CD4-positive, alpha-beta T cell (primary cell): Measurements from ENCODE around the gene MRPL43. TPM values are rescaled to one million over a fixed set of nuclear protein-coding genes. Genes with fewer than 3 reads are reported as not detected.

Experiments used
- ATAC-seq: fragments of 200-7000 bp; cut with Tn5 transposase; one replicate; pipeline ENCODE4 v1.10.0; 2022; ENCODE audit warnings: mild to moderate bottlenecking; ENCODE audit not compliant: poor library complexity
- CTCF ChIA-PET: fragments of 350-600 bp; sonication (Branson Sonifier 250); formaldehyde crosslinking; loops from one replicate; lab custom pipeline; 2021; ENCODE audit warnings: antibody characterized with exemption, inconsistent platforms; lab: Charles Lee
- POLR2A ChIA-PET: fragments of 350-600 bp; sonication (Branson Sonifier 250); formaldehyde crosslinking; loops from one replicate; lab custom pipeline; 2021; ENCODE audit warnings: antibody characterized with exemption, inconsistent platforms; lab: Charles Lee
- DNase-seq, 14 experiments: peaks; one replicate each; pipeline ENCODE4 v3.0.0-alpha.2; 2013 to 2020; ENCODE audit warnings: mixed read lengths in 2 of 14
- H3K27ac ChIP-seq, 2 donors: one replicate each; pipeline versions ENCODE4 v1.5.1 to v1.7.0; 2013; ENCODE audit warnings: low read length in 2 of 2, low read depth in 1 of 2, mild to moderate bottlenecking in 1 of 2
- H3K27me3 ChIP-seq, 2 experiments: 1 replicate in 1 of 2; 2 replicates in 1 of 2; pipeline versions ENCODE4 v1.6.1 to v1.7.0; 2013; ENCODE audit warnings: low read length in 2 of 2, control low read depth in 1 of 2, mild to moderate bottlenecking in 1 of 2, moderate library complexity in 1 of 2; ENCODE audit not compliant: insufficient read depth in 2 of 2, control insufficient read depth in 1 of 2
- H3K36me3 ChIP-seq: one replicate; pipeline ENCODE4 v1.6.1; 2013; ENCODE audit warnings: low read length, control low read depth; ENCODE audit not compliant: insufficient read depth
- H3K4me1 ChIP-seq: one replicate; pipeline ENCODE4 v1.6.1; 2013; ENCODE audit warnings: low read length, control low read depth; ENCODE audit not compliant: insufficient read depth
- H3K4me3 ChIP-seq: one replicate; pipeline ENCODE4 v1.5.1; 2013; ENCODE audit warnings: mild to moderate bottlenecking, low read length, moderate library complexity
- H3K9me3 ChIP-seq, 2 experiments: 1 replicate in 1 of 2; 2 replicates in 1 of 2; pipeline versions ENCODE4 v1.6.1 to v1.7.0; 2013; ENCODE audit warnings: low read length in 2 of 2, mild to moderate bottlenecking in 2 of 2, control low read depth in 1 of 2, moderate library complexity in 1 of 2; ENCODE audit not compliant: control insufficient read depth in 1 of 2, insufficient read depth in 1 of 2
- H3K27ac Mint-ChIP-seq: one replicate; pipeline ENCODE4 v1.8.0; 2020; ENCODE audit warnings: mixed read lengths
- H3K27me3 Mint-ChIP-seq: one replicate; pipeline ENCODE4 v1.8.0; 2021; ENCODE audit warnings: mixed read lengths
- H3K36me3 Mint-ChIP-seq: one replicate; pipeline ENCODE4 v1.8.0; 2021; ENCODE audit warnings: low read depth, mixed read lengths
- H3K4me1 Mint-ChIP-seq: one replicate; pipeline ENCODE4 v1.8.0; 2021; ENCODE audit warnings: low read depth, mixed read lengths
- H3K4me3 Mint-ChIP-seq: one replicate; pipeline ENCODE4 v1.8.0; 2020; ENCODE audit warnings: mild to moderate bottlenecking, mixed read lengths
- H3K9me3 Mint-ChIP-seq: one replicate; pipeline ENCODE4 v1.8.0; 2020; ENCODE audit warnings: mixed read lengths
- CTCF ChIP-seq: fragments of 200-600 bp; IDR thresholded peaks from one replicate; pipeline ENCODE4 v1.8.0; 2022; ENCODE audit warnings: antibody characterized with exemption, mild to moderate bottlenecking
- intact Hi-C, 2 experiments: fragments of 100-400 bp; cut with DNase I in 1 of 2; cut with micrococcal nuclease in 1 of 2; formaldehyde crosslinking; loops; one replicate each; pipeline versions ENCODE4 v1.15.1 to v1.9.0; 2023 to 2025; cut with DNase I, micrococcal nuclease
- total RNA-seq, 174 experiments: library from RNA in 2 of 174; stranded (reverse) in 2 of 174; gene quantifications; one replicate each; pipeline ENCODE4 v1.2.3 and lab custom pipeline; 2021 to 2026

The MRPL43 gene
- total RNA-seq, 2 experiments from 2014 or later, result 28.5 to 31.0 TPM

- H3K4me3 Mint-ChIP-seq, result no peak overlapping the region
- H3K27me3 ChIP-seq, result peaks cover 36 to 39% of the 10 kb centered on the region in 2 experiments
- no peak overlapping the region for H3K27ac Mint-ChIP-seq
- no peaks in the 10 kb centered on the region for H3K36me3 Mint-ChIP-seq
- no peak for TF ChIP-seq CTCF
- POLR2A ChIA-PET, result interaction anchor here (1.2 kb wide), 1 partner anchor 21 kb away, joined by 4 read pairs; no protein-coding TSS in a partner anchor
- DNase-seq (no peak), ATAC-seq (no peak)
- H3K36me3 ChIP-seq, result no peaks in the 10 kb centered on the region
- peaks cover 66% of the 10 kb centered on the region for H3K27me3 Mint-ChIP-seq
- no peak overlapping the region for H3K27ac ChIP-seq
- no peak overlapping the region for H3K4me3 ChIP-seq
- peaks cover 7% of the 10 kb centered on the region for H3K4me1 Mint-ChIP-seq
- peaks cover 16% of the 10 kb centered on the region for H3K4me1 ChIP-seq
- no peaks in the 10 kb centered on the region for H3K9me3 ChIP-seq
- intact Hi-C loops, result loop anchor here in 1 of 2 experiments (10.0 kb wide), 1 partner anchor 45 kb away; the partner anchor contains the start of gene KAZALD1
- H3K9me3 Mint-ChIP-seq, result no peaks in the 10 kb centered on the region
- CTCF ChIA-PET, result interaction anchor here (0.6 to 2.5 kb wide), 16 partner anchors 8 to 63 kb away, joined by 3 to 14 read pairs (median 4); partner anchors contain the start of genes PDZD7 and SFXN3
Observed at GRCh38 chr10:101019440-101019703, 32.1 kb upstream of the MRPL43 start.

- Mint-ChIP-seq H3K27me3 (peaks cover 70% of the 10 kb centered on the region), H3K9me3 (no peaks in the 10 kb centered on the region)
Observed at GRCh38 chr10:101018600-101019439, 31.5 kb upstream of the MRPL43 start.

More at GRCh38 chr10:101018600-101019439, 31.5 kb upstream of the MRPL43 start:
- Histone ChIP-seq H3K36me3 (no peaks in the 10 kb centered on the region), H3K4me3 (no peak overlapping the region), H3K27ac (no peak overlapping the region), H3K9me3 (no peaks in the 10 kb centered on the region), H3K27me3 (peaks cover 36 to 39% of the 10 kb centered on the region in 2 experiments), H3K4me1 (peaks cover 20% of the 10 kb centered on the region)
- peak; percentile 60 for TF ChIP-seq CTCF
- CTCF ChIA-PET, result interaction anchor here (0.6 to 2.5 kb wide), 16 partner anchors 8 to 63 kb away, joined by 3 to 14 read pairs (median 4); partner anchors contain the start of genes PDZD7 and SFXN3
- intact Hi-C loops, result loop anchor here in 1 of 2 experiments (10.0 kb wide), 1 partner anchor 46 kb away; the partner anchor contains the start of gene KAZALD1
- Mint-ChIP-seq H3K4me1 (peaks cover 11% of the 10 kb centered on the region), H3K36me3 (no peaks in the 10 kb centered on the region), H3K4me3 (no peak overlapping the region), H3K27ac (no peak overlapping the region)
- POLR2A ChIA-PET, result interaction anchor here (1.2 kb wide), 1 partner anchor 21 kb away, joined by 4 read pairs; no protein-coding TSS in a partner anchor
- DNase-seq (peak; percentile 47 to 82 (median 67)), ATAC-seq (peak; percentile 79)
